ENCODE data around the gene FRRS1.

The FRRS1 gene

GRCh38 chr1:99672530-99673213 is 93.8 kb downstream of the FRRS1 start:
- H3K4me3 ChIP-seq (ENCODE audit: low read depth, low read length) = no peak overlapping the region
- no peak for TF ChIP-seq CTCF (IDR thresholded peaks at IDR 0.05; ENCODE audit: borderline replicate concordance, insufficient read depth, low read depth, low read length)

- no peak overlapping the region for H3K4me3 ChIP-seq (ENCODE audit: low read depth, low read length)
- no peak for TF ChIP-seq CTCF (IDR thresholded peaks at IDR 0.05; ENCODE audit: borderline replicate concordance, insufficient read depth, low read depth, low read length)
These were observed 94.4 kb downstream of the FRRS1 start for GRCh38 chr1:99672038-99672437.

- no peak for TF ChIP-seq CTCF (IDR thresholded peaks at IDR 0.05; ENCODE audit: borderline replicate concordance, insufficient read depth, low read depth, low read length)
- H3K4me3 ChIP-seq (ENCODE audit: low read depth, low read length) = no peak overlapping the region
These were observed 95.9 kb downstream of the FRRS1 start for GRCh38 chr1:99670583-99670982.

- TF ChIP-seq CTCF (IDR thresholded peaks at IDR 0.05; ENCODE audit: borderline replicate concordance, insufficient read depth, low read depth, low read length) = no peak
- no peak overlapping the region for H3K4me3 ChIP-seq (ENCODE audit: low read depth, low read length)
These were observed 96.6 kb downstream of the FRRS1 start for GRCh38 chr1:99669821-99670220.

GRCh38 chr1:99669376-99669775 is 97.1 kb downstream of the FRRS1 start:
- no peak for TF ChIP-seq CTCF (IDR thresholded peaks at IDR 0.05; ENCODE audit: borderline replicate concordance, insufficient read depth, low read depth, low read length)
- no peak overlapping the region for H3K4me3 ChIP-seq (ENCODE audit: low read depth, low read length)

- no peak overlapping the region for H3K4me3 ChIP-seq (ENCODE audit: low read depth, low read length)
- TF ChIP-seq CTCF (IDR thresholded peaks at IDR 0.05; ENCODE audit: borderline replicate concordance, insufficient read depth, low read depth, low read length) = no peak
These were observed 101.2 kb downstream of the FRRS1 start for GRCh38 chr1:99665212-99665611.

- TF ChIP-seq CTCF (IDR thresholded peaks at IDR 0.05; ENCODE audit: borderline replicate concordance, insufficient read depth, low read depth, low read length) = no peak
- H3K4me3 ChIP-seq (ENCODE audit: low read depth, low read length) = no peak overlapping the region
These were observed 102.9 kb downstream of the FRRS1 start for GRCh38 chr1:99663501-99663900.

Data from GM12875 (cell line).